ENCODE results near the gene ASPG.

DNA sequence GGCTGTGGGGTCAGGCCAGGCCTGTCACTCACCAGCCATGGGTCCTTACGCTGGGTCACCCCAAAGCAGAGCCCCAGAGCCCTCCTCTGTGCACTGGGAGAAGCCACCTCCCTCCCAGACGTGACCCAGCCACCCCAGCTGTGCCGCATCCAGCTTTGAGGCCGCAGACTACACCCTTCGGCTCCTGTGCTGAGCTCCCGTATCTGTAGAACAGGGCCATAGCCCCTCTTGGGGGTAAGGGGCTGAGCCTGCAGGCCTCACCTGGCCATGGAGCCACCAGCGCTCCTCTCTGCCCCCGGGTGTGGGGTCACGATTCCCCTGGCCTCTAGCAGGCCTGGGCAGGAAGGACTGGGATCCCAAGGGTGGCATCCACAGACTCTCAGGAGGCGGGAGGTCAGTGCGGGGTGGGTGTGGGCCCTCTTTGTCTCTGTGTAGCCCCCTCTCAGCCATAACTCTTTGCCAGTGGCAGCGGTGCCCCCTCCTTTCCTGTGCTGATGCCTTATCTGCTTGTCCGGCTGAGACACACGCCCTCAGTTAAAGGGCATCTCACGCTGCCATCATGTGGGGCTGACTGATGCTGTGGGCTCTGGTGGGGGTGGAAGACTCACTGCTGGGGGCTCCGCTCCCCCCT lies 16.3 kb downstream of the ASPG start:
- TF ChIP-seq OSR1 (CRISPR knock-in tag; IDR thresholded peaks at IDR 0.05) (no peak), ZNF8 (CRISPR knock-in tag; IDR thresholded peaks at IDR 0.05) (no peak), TCF4 (CRISPR knock-in tag; IDR thresholded peaks at IDR 0.05; ENCODE audit: borderline replicate concordance) (no peak), PPARA (CRISPR knock-in tag; IDR thresholded peaks at IDR 0.05; ENCODE audit: borderline replicate concordance) (no peak), ZC3H10 (CRISPR knock-in tag; IDR thresholded peaks at IDR 0.05) (no peak), SNAI2 (CRISPR knock-in tag; IDR thresholded peaks at IDR 0.05) (no peak), ZNF70 (CRISPR knock-in tag; IDR thresholded peaks at IDR 0.05) (no peak), CSDC2 (CRISPR knock-in tag; IDR thresholded peaks at IDR 0.05) (no peak), ARNTL (CRISPR knock-in tag; IDR thresholded peaks at IDR 0.05; ENCODE audit: borderline replicate concordance, low read depth) (no peak)
- TF ChIP-seq, protein P1, sequence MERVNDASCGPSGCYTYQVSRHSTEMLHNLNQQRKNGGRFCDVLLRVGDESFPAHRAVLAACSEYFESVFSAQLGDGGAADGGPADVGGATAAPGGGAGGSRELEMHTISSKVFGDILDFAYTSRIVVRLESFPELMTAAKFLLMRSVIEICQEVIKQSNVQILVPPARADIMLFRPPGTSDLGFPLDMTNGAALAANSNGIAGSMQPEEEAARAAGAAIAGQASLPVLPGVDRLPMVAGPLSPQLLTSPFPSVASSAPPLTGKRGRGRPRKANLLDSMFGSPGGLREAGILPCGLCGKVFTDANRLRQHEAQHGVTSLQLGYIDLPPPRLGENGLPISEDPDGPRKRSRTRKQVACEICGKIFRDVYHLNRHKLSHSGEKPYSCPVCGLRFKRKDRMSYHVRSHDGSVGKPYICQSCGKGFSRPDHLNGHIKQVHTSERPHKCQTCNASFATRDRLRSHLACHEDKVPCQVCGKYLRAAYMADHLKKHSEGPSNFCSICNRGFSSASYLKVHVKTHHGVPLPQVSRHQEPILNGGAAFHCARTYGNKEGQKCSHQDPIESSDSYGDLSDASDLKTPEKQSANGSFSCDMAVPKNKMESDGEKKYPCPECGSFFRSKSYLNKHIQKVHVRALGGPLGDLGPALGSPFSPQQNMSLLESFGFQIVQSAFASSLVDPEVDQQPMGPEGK (CRISPR knock-in tag; IDR thresholded peaks at IDR 0.05; ENCODE audit: borderline replicate concordance): no peak
- TF ChIP-seq, protein P2, sequence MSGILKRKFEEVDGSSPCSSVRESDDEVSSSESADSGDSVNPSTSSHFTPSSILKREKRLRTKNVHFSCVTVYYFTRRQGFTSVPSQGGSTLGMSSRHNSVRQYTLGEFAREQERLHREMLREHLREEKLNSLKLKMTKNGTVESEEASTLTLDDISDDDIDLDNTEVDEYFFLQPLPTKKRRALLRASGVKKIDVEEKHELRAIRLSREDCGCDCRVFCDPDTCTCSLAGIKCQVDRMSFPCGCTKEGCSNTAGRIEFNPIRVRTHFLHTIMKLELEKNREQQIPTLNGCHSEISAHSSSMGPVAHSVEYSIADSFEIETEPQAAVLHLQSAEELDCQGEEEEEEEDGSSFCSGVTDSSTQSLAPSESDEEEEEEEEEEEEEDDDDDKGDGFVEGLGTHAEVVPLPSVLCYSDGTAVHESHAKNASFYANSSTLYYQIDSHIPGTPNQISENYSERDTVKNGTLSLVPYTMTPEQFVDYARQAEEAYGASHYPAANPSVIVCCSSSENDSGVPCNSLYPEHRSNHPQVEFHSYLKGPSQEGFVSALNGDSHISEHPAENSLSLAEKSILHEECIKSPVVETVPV (CRISPR knock-in tag; IDR thresholded peaks at IDR 0.05): no peak
- TF ChIP-seq, protein P3, sequence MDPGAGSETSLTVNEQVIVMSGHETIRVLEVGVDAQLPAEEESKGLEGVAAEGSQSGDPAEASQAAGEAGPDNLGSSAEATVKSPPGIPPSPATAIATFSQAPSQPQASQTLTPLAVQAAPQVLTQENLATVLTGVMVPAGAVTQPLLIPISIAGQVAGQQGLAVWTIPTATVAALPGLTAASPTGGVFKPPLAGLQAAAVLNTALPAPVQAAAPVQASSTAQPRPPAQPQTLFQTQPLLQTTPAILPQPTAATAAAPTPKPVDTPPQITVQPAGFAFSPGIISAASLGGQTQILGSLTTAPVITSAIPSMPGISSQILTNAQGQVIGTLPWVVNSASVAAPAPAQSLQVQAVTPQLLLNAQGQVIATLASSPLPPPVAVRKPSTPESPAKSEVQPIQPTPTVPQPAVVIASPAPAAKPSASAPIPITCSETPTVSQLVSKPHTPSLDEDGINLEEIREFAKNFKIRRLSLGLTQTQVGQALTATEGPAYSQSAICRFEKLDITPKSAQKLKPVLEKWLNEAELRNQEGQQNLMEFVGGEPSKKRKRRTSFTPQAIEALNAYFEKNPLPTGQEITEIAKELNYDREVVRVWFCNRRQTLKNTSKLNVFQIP (CRISPR knock-in tag; IDR thresholded peaks at IDR 0.05; ENCODE audit: borderline replicate concordance, low read depth): no peak
